Measurements from ENCODE around the gene BMP8A.
A peak's percentile ranks its signal among the peaks of the same experiment; 100 is the strongest.

DNA sequence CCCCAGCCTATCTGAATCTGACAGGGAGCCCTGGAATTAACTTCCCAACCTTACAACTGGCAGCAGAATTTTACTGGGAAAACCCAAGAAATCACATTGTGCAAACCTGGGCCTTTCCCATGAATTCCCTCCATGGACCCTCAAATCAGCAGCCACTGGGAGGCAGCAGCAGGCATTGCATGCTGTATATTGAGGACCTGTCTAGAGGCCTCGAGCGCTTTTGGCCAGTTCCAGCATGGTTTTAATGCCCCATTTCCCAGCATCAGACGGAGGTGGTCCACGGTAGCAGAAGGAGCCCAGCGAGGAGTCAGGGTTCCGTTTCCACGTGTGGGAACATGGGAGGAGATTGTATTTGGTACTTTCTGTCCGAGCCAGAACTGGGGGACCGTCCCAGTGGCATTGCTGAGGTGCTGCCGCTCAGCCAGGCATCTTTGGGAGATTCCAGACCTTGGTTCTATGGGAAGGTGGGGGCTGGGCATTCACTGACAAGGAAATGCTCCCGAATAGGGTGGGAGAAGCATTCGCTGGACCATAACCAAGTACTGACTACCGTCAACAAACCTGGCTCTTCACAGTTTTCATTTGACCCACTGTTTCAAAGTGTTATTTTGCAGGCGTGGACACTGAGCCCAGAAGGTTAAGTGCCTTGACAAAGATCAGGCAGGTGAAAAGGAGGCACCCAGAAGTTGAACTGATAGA lies 15.9 kb downstream of the BMP8A start:
- TF ChIP-seq, protein P1, sequence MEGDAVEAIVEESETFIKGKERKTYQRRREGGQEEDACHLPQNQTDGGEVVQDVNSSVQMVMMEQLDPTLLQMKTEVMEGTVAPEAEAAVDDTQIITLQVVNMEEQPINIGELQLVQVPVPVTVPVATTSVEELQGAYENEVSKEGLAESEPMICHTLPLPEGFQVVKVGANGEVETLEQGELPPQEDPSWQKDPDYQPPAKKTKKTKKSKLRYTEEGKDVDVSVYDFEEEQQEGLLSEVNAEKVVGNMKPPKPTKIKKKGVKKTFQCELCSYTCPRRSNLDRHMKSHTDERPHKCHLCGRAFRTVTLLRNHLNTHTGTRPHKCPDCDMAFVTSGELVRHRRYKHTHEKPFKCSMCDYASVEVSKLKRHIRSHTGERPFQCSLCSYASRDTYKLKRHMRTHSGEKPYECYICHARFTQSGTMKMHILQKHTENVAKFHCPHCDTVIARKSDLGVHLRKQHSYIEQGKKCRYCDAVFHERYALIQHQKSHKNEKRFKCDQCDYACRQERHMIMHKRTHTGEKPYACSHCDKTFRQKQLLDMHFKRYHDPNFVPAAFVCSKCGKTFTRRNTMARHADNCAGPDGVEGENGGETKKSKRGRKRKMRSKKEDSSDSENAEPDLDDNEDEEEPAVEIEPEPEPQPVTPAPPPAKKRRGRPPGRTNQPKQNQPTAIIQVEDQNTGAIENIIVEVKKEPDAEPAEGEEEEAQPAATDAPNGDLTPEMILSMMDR (IDR thresholded peaks at IDR 0.05; ENCODE audit: low read length): peak; percentile 27; the same call in 1 of the 2 replicates
- TF ChIP-seq EZH2phosphoT487 (IDR thresholded peaks at IDR 0.05; ENCODE audit: low read length): no peak
